Transverse colon (tissue), 4 donors: ENCODE results near the gene OR10G8. TPM values are rescaled to one million over a fixed set of nuclear protein-coding genes. Genes with fewer than 3 reads are reported as not detected.

Experiments used
- DNase-seq: peaks from one replicate; pipeline ENCODE4 v3.0.0-alpha.2; 2019
- H3K27ac ChIP-seq, 4 donors: fragments of 200-600 bp; sonication (generic); 2 replicates each; pipeline ENCODE4 v1.5.1; 2016 to 2018; ENCODE audit warnings: inconsistent platforms in 4 of 4
- H3K27me3 ChIP-seq: fragments of 200-600 bp; sonication (generic); 2 replicates; pipeline ENCODE4 v1.5.1; 2017; ENCODE audit warnings: inconsistent platforms
- H3K36me3 ChIP-seq, 4 donors: fragments of 200-600 bp; sonication (generic); 2 replicates each; pipeline ENCODE4 v1.5.1; 2017 to 2019; ENCODE audit warnings: inconsistent platforms in 4 of 4
- H3K4me1 ChIP-seq, 4 donors: fragments of 200-600 bp; sonication (generic); 2 replicates each; pipeline ENCODE4 v1.5.1; 2017 to 2020; ENCODE audit warnings: inconsistent platforms in 4 of 4
- H3K4me3 ChIP-seq, 4 donors: fragments of 200-600 bp; sonication (generic); 1 replicate in 1 of 4; 2 replicates in 3 of 4; pipeline versions ENCODE4 v1.5.1 to v1.6.1; 2017 to 2019; ENCODE audit warnings: inconsistent platforms in 4 of 4
- H3K9me3 ChIP-seq, 2 donors: fragments of 200-600 bp; sonication (generic); 2 replicates each; pipeline ENCODE4 v1.5.1; 2017 to 2019; ENCODE audit warnings: inconsistent platforms in 2 of 2
- EP300 ChIP-seq: sonication (generic); formaldehyde crosslinking; IDR thresholded peaks from one replicate; pipeline ENCODE4 v1.6.1; 2017; ENCODE audit warnings: antibody characterized with exemption, low read depth
- POLR2A ChIP-seq: fragments of 450-650 bp; IDR thresholded peaks from one replicate; pipeline ENCODE4 v1.6.1; 2016; ENCODE audit warnings: antibody characterized with exemption, mild to moderate bottlenecking, moderate library complexity
- POLR2AphosphoS5 ChIP-seq, 3 donors: sonication (generic); formaldehyde crosslinking; IDR thresholded peaks; one replicate each; pipeline ENCODE4 v1.6.1; 2016; ENCODE audit warnings: antibody characterized with exemption in 3 of 3
- WGBS, 2 donors: methylation state at CpG; one replicate each; pipeline ENCODE4 v1.1.5; 2018; ENCODE audit warnings: low coverage in 1 of 2; 5-methylcytosine and 5-hydroxymethylcytosine counted together
- in situ Hi-C, 4 donors: fragments of 200-750 bp; cut with MboI; loops; one replicate each; pipeline versions ENCODE4 v1.15.0 to v1.15.1; 2017; ENCODE audit warnings: low sequenced_read_pairs in 3 of 4, low pct_ligation_motif_present in 1 of 4, low pct_unique_long_range_greater_than_20kb in 1 of 4
- intact Hi-C: fragments of 100-400 bp; cut with DNase I; formaldehyde crosslinking; loops from one replicate; pipeline ENCODE4 v1.15.1; 2023; ENCODE audit warnings: low total_unique reads
- total RNA-seq, 4 donors: library from RNA; depleted of rRNA; stranded (reverse); fragments of >200 nt; gene quantifications; one replicate each; pipeline ENCODE4 v1.1.0, GENCODE V29; 2016
- TF ChIP-seq, protein P1 (sequence below), 5 experiments: fragments of 200-600 bp in 3 of 5; fragments of 450-650 bp in 2 of 5; sonication (generic) in 3 of 5; IDR thresholded peaks; 1 replicate in 2 of 5; 2 replicates in 3 of 5; pipeline ENCODE4 v1.5.1; 2016 to 2017; ENCODE audit warnings: antibody characterized with exemption in 5 of 5, inconsistent platforms in 3 of 5, mild to moderate bottlenecking in 2 of 5, moderate library complexity in 1 of 5

The OR10G8 gene, protein sequence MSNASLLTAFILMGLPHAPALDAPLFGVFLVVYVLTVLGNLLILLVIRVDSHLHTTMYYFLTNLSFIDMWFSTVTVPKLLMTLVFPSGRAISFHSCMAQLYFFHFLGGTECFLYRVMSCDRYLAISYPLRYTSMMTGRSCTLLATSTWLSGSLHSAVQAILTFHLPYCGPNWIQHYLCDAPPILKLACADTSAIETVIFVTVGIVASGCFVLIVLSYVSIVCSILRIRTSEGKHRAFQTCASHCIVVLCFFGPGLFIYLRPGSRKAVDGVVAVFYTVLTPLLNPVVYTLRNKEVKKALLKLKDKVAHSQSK
- 1 to 10 TPM in 1 of 4 donors, not detected in 3; 2.0 TPM for total RNA-seq

DNA sequence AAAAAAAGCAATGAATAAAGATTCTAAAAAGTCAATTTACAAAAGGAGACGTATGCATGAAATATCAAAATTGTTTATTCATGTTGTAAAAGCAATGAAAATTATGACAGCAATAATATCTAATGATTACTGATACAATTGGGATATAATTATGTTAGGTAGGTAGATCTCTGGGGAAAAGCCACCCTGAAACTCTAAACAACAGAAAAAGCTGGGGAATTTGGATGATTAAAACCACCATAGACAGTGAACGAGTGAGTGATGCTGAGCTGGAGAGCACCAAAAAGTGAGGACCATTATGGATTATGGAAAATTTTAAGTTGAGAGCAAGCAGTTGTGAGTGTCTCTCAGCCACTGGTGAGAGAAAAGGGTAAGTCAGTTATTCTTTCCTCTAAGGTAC lies at the start of gene OR10G8:
TSS of gene OR10G8 (plus strand) at position 301 of the 400 bp plus-strand sequence. CDS start 2,825 bp downstream, outside the sequence.
- 64 to 73% methylated on average over 2 of the region's 2 CpGs for WGBS, 2 donors
- TF ChIP-seq, protein P1, sequence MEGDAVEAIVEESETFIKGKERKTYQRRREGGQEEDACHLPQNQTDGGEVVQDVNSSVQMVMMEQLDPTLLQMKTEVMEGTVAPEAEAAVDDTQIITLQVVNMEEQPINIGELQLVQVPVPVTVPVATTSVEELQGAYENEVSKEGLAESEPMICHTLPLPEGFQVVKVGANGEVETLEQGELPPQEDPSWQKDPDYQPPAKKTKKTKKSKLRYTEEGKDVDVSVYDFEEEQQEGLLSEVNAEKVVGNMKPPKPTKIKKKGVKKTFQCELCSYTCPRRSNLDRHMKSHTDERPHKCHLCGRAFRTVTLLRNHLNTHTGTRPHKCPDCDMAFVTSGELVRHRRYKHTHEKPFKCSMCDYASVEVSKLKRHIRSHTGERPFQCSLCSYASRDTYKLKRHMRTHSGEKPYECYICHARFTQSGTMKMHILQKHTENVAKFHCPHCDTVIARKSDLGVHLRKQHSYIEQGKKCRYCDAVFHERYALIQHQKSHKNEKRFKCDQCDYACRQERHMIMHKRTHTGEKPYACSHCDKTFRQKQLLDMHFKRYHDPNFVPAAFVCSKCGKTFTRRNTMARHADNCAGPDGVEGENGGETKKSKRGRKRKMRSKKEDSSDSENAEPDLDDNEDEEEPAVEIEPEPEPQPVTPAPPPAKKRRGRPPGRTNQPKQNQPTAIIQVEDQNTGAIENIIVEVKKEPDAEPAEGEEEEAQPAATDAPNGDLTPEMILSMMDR (IDR thresholded peaks at IDR 0.05): no peak
- TF ChIP-seq EP300: no peak
- no peak for TF ChIP-seq POLR2AphosphoS5 (IDR thresholded peaks at IDR 0.05)
- TF ChIP-seq POLR2A: no peak
- in situ Hi-C loops (no loop called here), intact Hi-C loops (no loop called here)
- Histone ChIP-seq H3K27ac (no peak within 1 kb of the TSS), H3K4me1 (no peaks in the 10 kb centered on the region), H3K36me3 (no peaks in the 10 kb centered on the region), H3K4me3 (no peak within 1 kb of the TSS), H3K27me3 (no peaks in the 10 kb centered on the region), H3K9me3 (no peaks in the 10 kb centered on the region)
- no peak for DNase-seq

DNA sequence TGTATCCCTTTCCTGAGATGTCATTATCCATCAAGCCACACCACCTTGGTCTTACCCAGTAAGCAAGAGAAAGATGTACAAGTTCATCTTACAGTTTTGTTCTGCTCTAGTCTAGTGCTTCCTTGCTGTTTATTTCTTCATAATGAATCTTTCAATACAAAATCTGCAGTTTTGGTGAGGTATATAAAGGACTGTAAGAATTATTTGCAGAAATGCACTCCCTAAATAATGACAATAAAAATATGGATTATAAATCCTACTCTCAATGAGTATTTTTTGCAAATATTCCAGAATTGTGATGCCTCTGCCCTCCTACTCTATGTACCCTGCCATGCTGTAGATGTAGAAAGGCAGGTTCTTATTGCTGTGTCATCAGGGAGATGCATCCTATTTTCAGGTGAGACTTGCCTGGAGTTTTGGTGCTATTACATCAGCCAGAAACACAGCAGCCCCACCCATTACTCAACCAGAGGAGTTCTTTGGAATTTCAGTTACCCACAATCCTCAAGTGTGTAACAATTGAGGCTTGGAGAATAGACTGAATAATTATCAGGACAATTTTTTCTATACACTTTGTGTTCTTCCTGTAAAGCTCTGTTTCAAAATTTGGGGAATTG lies 48.8 kb upstream of the OR10G8 start, which contains the start of gene OR10S1:
TSS of gene OR10S1 (minus strand) at position 51 of the 617 bp plus-strand sequence. CDS start 117 bp downstream, outside the sequence.
- TF ChIP-seq, protein P1 (IDR thresholded peaks at IDR 0.05): no peak
- TF ChIP-seq EP300 (no peak), POLR2AphosphoS5 (IDR thresholded peaks at IDR 0.05) (no peak), POLR2A (no peak)
- H3K9me3 ChIP-seq: no peaks in the 10 kb centered on the region
- no peak within 1 kb of the TSS for H3K4me3 ChIP-seq
- no peaks in the 10 kb centered on the region for H3K27me3 ChIP-seq
- intact Hi-C loops (no loop called here), in situ Hi-C loops (no loop called here)
- no peak for DNase-seq
- H3K36me3 ChIP-seq: no peaks in the 10 kb centered on the region
- H3K4me1 ChIP-seq: no peaks in the 10 kb centered on the region
- no peak within 1 kb of the TSS for H3K27ac ChIP-seq

DNA sequence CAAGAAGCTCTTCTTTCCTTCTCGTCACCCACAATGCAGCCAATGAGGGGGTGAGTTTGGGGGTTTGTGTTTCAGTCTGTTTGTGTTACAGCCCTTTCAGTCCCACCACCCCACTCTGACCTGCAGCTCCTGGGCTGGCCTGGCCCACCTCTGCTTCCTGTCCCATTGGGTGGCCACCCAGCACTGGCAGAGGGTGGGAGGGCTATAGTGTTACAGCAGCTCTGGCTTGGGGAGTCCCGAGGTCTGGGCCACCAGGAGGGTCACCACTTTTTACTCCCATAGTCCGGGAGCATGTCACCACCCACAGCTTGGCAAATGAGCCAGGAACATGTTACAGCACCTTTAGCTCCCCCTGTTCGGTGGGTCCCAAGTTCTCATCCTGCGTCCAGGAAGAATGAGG lies 47.3 kb upstream of the OR10G8 start:
- WGBS, 2 donors: 80 to 85% methylated on average over 1 to 5 of the region's 5 CpGs
- intact Hi-C loops: no loop called here
- no peaks in the 10 kb centered on the region for H3K4me1 ChIP-seq

DNA sequence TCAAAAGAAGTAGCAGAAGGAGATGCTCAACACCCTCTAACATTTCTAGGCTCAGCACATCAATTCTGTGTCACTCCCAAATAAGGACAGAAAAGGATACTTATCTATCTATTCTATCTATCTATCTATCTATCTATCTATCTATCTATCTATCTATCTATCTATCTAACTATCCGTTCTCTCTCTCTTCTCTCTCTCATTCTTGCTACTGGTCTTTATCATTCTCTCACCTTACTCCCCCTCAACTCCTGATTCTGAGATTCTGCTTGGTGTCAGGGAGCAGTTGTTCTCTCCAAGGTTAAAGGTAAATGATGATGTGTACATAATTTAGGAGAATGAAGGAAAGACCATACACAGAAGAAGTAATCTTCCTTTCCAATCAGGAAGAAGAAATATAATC lies 31.5 kb upstream of the OR10G8 start, which contains the start of gene OR10G6:
TSS of gene OR10G6 (minus strand) at position 43 of the 400 bp plus-strand sequence. CDS start at position 43, 0 bp downstream.
- 75 to 82% methylated on average over 1 of the region's 1 CpG for WGBS, 2 donors
- no peak for TF ChIP-seq POLR2AphosphoS5 (IDR thresholded peaks at IDR 0.05)
- TF ChIP-seq, protein P1 (IDR thresholded peaks at IDR 0.05): no peak
- no peak for TF ChIP-seq POLR2A
- no peak for TF ChIP-seq EP300
- H3K27me3 ChIP-seq: no peaks in the 10 kb centered on the region
- intact Hi-C loops: no loop called here
- no peaks in the 10 kb centered on the region for H3K36me3 ChIP-seq
- in situ Hi-C loops: no loop called here
- DNase-seq: no peak
- H3K4me3 ChIP-seq: no peak within 1 kb of the TSS
- no peak within 1 kb of the TSS for H3K27ac ChIP-seq
- no peaks in the 10 kb centered on the region for H3K4me1 ChIP-seq
- H3K9me3 ChIP-seq: no peaks in the 10 kb centered on the region

More for the DNA sequence above, 47.3 kb upstream of the OR10G8 start:
- in situ Hi-C loops: no loop called here
- TF ChIP-seq POLR2AphosphoS5 (IDR thresholded peaks at IDR 0.05) (no peak), POLR2A (no peak), EP300 (no peak)
- TF ChIP-seq, protein P1 (IDR thresholded peaks at IDR 0.05): no peak
- Histone ChIP-seq H3K27ac (no peak overlapping the region), H3K27me3 (no peaks in the 10 kb centered on the region), H3K36me3 (no peaks in the 10 kb centered on the region), H3K9me3 (no peaks in the 10 kb centered on the region), H3K4me3 (no peak overlapping the region)
- DNase-seq: no peak
